Right atrium auricular region (tissue), 2 donors: ENCODE data around the gene ERMARD. TPM values are rescaled to one million over a fixed set of nuclear protein-coding genes. Genes with fewer than 3 reads are reported as not detected.

Experiments used
- DNase-seq: peaks from one replicate; pipeline ENCODE4 v3.0.0-alpha.2; 2019; ENCODE audit warnings: low spot score
- H3K27ac ChIP-seq, 2 donors: fragments of 200-600 bp; sonication (generic); 1 replicate in 1 of 2; 2 replicates in 1 of 2; pipeline ENCODE4 v1.5.1; 2016 to 2019
- H3K27me3 ChIP-seq, 2 donors: fragments of 200-600 bp; sonication (generic); one replicate each; pipeline versions ENCODE4 v1.5.1 to v1.6.0; 2017 to 2019
- H3K36me3 ChIP-seq: fragments of 200-600 bp; sonication (generic); one replicate; pipeline ENCODE4 v1.5.1; 2016
- H3K4me1 ChIP-seq, 2 donors: fragments of 200-600 bp; sonication (generic); one replicate each; pipeline versions ENCODE4 v1.5.1 to v1.6.0; 2017 to 2019
- H3K4me3 ChIP-seq, 2 donors: fragments of 200-600 bp; sonication (generic); 1 replicate in 1 of 2; 2 replicates in 1 of 2; pipeline ENCODE4 v1.5.1; 2017 to 2019; ENCODE audit warnings: mild to moderate bottlenecking in 1 of 2, moderate library complexity in 1 of 2
- H3K9me3 ChIP-seq, 2 donors: fragments of 200-600 bp; sonication (generic); one replicate each; pipeline ENCODE4 v1.5.1; 2019
- total RNA-seq, 2 donors: library from RNA; depleted of rRNA; stranded (reverse); fragments of >200 nt; gene quantifications; one replicate each; pipeline ENCODE4 v1.1.0, GENCODE V29; 2016
- TF ChIP-seq, protein P1 (sequence below), 2 donors: fragments of 200-600 bp; sonication (generic); IDR thresholded peaks; one replicate each; pipeline ENCODE4 v1.5.1; 2019; ENCODE audit warnings: antibody characterized with exemption in 2 of 2

The ERMARD gene
- total RNA-seq, 2 donors from 2014 or later, result 8.6 to 11.2 TPM

DNA sequence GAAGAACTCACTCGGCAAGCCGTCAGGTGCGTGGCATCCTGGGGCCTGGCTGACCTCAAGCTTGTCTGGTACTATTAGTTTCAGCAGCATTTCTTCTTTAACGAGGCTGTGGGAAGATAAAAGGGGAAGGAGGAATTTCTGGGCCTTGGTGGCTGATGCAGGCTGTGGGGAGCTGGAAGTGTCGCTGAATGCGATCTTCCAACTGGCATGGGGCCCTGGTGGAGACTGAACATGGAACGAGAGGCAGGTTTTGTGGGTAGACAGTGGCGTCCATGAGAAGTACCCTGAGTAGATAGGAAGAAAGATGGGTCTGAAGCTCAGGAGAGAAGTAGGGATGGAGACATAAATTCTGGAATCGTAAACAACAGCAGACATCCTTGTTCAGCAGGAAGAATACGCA, 23.9 kb downstream of the ERMARD start:
- no peaks in the 10 kb centered on the region for H3K4me1 ChIP-seq
- no peak overlapping the region for H3K4me3 ChIP-seq
- H3K27me3 ChIP-seq, result no peaks in the 10 kb centered on the region
- no peaks in the 10 kb centered on the region for H3K9me3 ChIP-seq
- no peak overlapping the region for H3K27ac ChIP-seq
- H3K36me3 ChIP-seq, result peaks cover 41% of the 10 kb centered on the region
- TF ChIP-seq, protein P1, sequence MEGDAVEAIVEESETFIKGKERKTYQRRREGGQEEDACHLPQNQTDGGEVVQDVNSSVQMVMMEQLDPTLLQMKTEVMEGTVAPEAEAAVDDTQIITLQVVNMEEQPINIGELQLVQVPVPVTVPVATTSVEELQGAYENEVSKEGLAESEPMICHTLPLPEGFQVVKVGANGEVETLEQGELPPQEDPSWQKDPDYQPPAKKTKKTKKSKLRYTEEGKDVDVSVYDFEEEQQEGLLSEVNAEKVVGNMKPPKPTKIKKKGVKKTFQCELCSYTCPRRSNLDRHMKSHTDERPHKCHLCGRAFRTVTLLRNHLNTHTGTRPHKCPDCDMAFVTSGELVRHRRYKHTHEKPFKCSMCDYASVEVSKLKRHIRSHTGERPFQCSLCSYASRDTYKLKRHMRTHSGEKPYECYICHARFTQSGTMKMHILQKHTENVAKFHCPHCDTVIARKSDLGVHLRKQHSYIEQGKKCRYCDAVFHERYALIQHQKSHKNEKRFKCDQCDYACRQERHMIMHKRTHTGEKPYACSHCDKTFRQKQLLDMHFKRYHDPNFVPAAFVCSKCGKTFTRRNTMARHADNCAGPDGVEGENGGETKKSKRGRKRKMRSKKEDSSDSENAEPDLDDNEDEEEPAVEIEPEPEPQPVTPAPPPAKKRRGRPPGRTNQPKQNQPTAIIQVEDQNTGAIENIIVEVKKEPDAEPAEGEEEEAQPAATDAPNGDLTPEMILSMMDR (IDR thresholded peaks at IDR 0.05), result no peak
- DNase-seq, result no peak

- H3K27me3 ChIP-seq, result no peaks in the 10 kb centered on the region
- H3K4me3 ChIP-seq, result no peak overlapping the region
- H3K27ac ChIP-seq, result no peak overlapping the region
- no peak for DNase-seq
- TF ChIP-seq, protein P1 (IDR thresholded peaks at IDR 0.05), result no peak
- H3K36me3 ChIP-seq, result peaks cover 39% of the 10 kb centered on the region
- no peaks in the 10 kb centered on the region for H3K9me3 ChIP-seq
- H3K4me1 ChIP-seq, result no peaks in the 10 kb centered on the region
Measured at GRCh38 chr6:169776379-169776778, 25.0 kb downstream of the ERMARD start.

DNA sequence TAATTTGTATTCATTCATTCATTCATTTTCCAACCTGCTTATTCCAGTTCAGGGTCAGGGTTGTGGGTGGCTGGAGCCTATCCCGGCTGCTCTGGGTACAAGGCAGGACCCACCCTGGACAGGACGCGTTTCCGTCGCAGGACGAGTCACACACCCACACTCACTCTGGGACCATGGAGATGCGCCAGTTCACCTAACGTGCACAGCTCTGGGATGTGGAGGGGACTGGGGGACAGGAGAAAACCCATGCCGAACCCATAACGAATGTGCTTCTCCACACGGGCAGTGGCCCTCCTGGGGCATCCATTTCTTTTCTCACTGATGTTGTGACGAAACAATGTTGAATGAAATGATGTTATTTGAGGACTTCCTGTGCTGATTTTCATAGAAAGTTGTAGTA, 26.5 kb downstream of the ERMARD start:
- TF ChIP-seq, protein P1 (IDR thresholded peaks at IDR 0.05), result no peak
- no peaks in the 10 kb centered on the region for H3K9me3 ChIP-seq
- no peak overlapping the region for H3K27ac ChIP-seq
- H3K36me3 ChIP-seq, result peaks cover 29% of the 10 kb centered on the region
- H3K4me3 ChIP-seq, result no peak overlapping the region
- H3K4me1 ChIP-seq, result no peaks in the 10 kb centered on the region
- no peaks in the 10 kb centered on the region for H3K27me3 ChIP-seq
- no peak for DNase-seq

DNA sequence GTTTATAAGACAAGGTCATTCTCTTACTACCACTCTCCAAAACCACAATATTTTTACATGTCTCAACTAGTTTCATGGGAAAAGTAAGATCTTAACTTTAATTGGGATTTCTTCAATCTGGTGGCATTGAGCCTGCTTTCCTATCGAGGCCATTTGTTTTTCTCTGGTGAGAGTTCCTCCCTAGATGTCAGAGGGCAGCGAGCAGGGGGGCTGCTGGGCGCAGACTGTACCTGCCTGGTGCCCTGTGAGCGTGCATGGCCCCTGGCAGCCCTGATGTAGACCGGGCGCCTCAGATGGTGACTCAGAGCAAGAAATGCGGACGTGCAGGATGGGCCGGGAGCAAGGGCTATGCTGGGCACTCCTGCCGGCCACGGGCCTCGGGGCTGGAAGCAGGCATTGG, 27.2 kb downstream of the ERMARD start:
- no peaks in the 10 kb centered on the region for H3K4me1 ChIP-seq
- TF ChIP-seq, protein P1 (IDR thresholded peaks at IDR 0.05), result no peak
- peaks cover 29% of the 10 kb centered on the region for H3K36me3 ChIP-seq
- no peak overlapping the region for H3K27ac ChIP-seq
- DNase-seq, result peak; percentile 16
- H3K9me3 ChIP-seq, result no peaks in the 10 kb centered on the region
- H3K27me3 ChIP-seq, result no peaks in the 10 kb centered on the region
- no peak overlapping the region for H3K4me3 ChIP-seq

DNA sequence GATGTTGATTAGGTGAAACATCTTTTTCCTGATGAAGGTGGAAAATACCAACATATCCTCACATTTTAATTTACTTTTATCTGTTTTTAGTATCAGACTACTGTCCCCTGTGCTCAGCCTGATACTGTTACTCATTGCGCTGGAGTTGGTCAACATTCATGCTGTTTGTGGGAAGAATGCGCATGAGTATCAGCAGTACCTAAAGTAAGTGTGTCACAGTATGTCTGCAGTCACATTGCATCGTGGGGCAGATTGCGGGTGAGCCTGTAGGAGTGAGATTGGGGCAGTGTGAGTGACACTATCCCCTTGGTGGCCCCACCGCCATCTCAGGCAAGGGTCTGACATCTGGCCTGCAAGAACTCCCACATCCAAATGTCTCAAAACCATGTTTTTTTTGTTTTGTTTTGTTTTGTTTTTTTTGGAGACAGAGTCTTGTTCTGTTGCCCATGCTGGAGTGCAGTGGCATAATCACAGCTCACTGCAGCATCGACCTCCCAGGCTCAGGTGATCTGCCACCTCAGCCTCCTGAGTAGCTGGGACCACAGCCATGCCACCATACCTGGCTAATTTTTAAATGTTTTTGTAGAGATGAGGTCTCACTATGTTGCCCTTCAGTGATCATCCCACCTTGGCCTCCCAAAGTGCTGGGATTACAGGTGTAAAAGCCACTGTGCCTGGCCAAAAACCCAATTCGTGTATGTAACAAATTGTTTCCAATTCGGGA, 27.8 kb downstream of the ERMARD start:
- peak; percentile 48 for DNase-seq
- Histone ChIP-seq H3K36me3 (peaks cover 29% of the 10 kb centered on the region), H3K27ac (no peak overlapping the region), H3K9me3 (no peaks in the 10 kb centered on the region), H3K4me3 (no peak overlapping the region), H3K4me1 (no peaks in the 10 kb centered on the region), H3K27me3 (no peaks in the 10 kb centered on the region)
- TF ChIP-seq, protein P1 (IDR thresholded peaks at IDR 0.05), result no peak

DNA sequence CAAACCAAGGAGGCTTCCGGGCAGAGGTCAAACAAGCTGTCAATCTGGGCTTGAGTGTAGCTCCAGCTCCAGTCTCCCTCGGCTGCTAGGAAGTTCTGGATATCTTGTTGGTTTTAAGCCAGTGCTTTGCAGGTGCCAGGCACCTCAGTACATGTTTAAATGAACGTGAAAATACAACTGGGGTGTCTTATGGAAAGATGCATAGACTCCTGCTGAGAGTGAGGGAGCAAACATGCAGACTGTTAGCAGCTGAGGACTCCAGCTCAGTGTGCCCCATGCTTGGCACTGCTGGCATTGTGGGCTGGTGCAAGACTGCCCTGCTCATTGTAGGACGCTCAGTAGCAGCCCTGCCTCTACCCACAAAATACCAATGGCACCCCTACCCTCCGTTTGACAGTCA, 28.5 kb downstream of the ERMARD start:
- Histone ChIP-seq H3K27ac (no peak overlapping the region), H3K4me3 (no peak overlapping the region), H3K9me3 (no peaks in the 10 kb centered on the region), H3K27me3 (no peaks in the 10 kb centered on the region), H3K4me1 (no peaks in the 10 kb centered on the region), H3K36me3 (peaks cover 29% of the 10 kb centered on the region)
- peak; percentile 18 for DNase-seq
- TF ChIP-seq, protein P1 (IDR thresholded peaks at IDR 0.05), result no peak
